Stimulated activated CD4-positive, alpha-beta T cell treated with anti-CD3 and anti-CD28 coated beads, Interleukin-15, amount 100 ng/mL, for 1 hour (primary cell): ENCODE data around the gene SATL1.
"Not testable (repeated sequence)": the region's sequence is repeated elsewhere in the genome, so short reads cannot be mapped to it uniquely, and the experiment has no call there.

Experiments
- DNase-seq, 2 donors: peaks; one replicate each; pipeline ENCODE4 v3.0.0-alpha.2; 2020; ENCODE audit warnings: low read depth in 1 of 2, low spot score in 1 of 2

Gene SATL1

DNA sequence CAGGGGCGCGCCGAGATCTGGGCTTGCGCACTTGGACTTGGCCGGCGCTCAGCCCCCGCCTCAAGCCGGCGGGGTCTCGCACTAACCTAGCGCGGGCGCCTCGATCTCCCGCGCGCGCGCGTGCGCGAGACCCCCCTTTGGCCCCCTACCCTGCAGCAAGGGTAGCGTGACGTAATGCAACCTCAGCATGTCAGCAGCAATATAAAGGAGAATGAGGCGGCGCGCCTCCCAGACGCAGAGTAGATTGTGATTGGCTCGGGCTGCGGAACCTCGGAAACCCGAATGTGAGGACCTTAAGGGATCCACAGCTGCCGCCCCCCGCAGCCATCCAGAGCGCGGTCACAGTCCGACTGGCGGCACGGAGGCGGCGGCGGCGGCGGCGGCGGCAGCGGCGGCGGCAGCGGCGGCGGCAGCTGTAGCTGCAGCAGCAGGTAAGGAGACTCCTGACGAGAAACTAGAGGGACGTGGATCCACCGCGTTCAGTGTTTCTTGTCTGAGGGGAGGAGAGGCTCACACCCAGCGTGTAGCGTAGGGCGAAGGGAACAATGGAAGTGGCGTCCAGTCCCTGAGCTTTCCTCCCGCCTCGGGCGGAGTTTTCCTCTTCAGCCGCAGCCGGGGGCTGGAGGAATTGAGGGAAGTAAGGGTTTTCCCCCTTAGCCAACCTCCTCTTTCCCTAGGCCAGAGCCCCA lies at the start of gene SATL1, which contains the start of gene ZNF711:
Gene SATL1 (minus strand): TSS at position 19 of the 689 bp plus-strand sequence. CDS start 134,811 bp downstream, outside the sequence.
Gene ZNF711 (plus strand): TSS at position 231 of the 689 bp plus-strand sequence. CDS start 3,582 bp downstream, outside the sequence.
- DNase-seq = no peak

- no peak for DNase-seq
Measured at GRCh38 chrX:85288992-85289723, 45.6 kb upstream of the SATL1 start.

DNA sequence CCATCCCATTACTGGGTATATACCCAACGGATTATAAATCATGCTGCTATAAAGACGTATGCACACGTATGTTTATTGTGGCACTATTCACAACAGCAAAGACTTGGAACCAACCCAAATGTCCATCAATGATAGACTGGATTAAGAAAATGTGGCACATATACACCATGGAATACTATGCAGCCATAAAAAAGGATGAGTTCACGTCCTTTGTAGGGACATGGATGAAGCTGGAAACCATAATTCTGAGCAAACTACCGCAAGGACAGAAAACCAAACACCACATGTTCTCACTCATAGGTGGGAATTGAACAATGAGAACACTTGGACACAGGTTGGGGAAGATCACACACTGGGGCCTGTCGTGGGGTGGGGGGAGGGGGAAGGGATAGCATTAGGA lies 41.7 kb upstream of the SATL1 start:
- DNase-seq = not testable (repeated sequence)

- DNase-seq = no peak
Measured at GRCh38 chrX:85244450-85245211, 1.1 kb upstream of the SATL1 start.

DNA sequence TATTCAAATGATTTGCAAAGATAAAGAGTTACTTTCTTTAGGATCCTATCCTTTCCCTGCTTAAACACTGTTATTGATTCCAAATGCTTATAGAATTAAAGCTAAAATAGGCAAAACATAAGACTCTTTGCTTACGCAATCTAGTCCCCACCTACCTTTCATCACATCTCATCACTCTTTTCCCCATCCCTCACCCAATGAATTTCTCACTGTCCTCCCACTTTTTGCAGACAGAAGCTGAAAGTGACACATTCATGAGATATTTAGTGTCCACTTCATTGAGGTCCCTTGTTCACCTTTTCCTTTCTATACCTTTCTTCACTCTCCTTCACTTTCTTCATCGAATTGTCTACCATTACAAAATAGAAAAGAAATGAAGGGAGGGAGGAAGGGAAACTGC lies 424 bp downstream of the SATL1 start:
- DNase-seq = no peak

- DNase-seq = no peak
Measured at GRCh38 chrX:85223359-85223758, 20.2 kb downstream of the SATL1 start.

- DNase-seq = no peak
Measured at GRCh38 chrX:85221361-85221760, 22.2 kb downstream of the SATL1 start.

- DNase-seq = no peak
Measured at GRCh38 chrX:85215946-85216345, 27.6 kb downstream of the SATL1 start.

GRCh38 chrX:85213792-85214530 lies 29.6 kb downstream of the SATL1 start:
- no peak for DNase-seq

DNA sequence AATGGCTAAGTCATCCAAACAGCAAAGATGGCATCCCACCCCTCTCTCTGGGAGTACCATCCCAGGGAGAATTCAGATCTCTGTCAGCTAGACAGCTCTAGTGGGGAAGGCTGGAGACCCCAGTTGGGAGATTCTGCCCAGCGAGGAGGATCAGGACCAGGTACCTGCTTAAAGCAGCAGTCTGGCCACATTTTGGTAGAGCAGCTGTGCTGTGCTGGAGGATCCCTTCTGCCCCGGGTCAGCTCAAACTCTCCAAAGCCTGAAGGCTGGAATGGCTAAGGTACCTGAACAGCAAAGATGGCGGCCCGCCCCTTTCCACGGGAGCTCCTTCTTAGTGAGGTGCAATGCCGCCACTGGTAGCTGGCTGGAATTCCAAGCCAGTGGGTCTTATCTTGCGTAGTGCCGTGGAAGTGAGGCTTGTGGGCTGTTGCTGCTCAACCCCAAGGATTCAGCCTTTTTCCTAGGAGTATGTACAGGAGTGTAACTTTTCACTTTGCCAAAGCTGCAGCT lies 40.1 kb downstream of the SATL1 start:
- DNase-seq = no peak

DNA sequence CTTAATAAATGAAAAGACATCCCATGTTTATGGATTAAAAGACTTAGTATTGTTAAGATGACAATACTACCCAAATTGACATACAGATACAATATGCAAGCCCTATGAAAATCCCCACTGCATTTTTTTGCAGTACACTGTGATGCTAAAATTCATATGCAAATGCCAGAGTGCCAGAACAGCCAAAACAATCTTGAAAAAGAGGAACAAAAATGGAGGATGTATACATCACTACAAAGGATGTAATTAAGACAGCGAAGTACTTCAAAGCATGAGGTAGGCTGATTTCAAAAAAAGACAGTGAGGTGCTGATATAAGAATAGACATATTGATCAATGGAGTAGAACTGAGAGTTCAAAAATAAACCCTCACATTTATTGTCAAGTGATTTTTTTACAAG lies 47.3 kb downstream of the SATL1 start:
- no peak for DNase-seq

GRCh38 chrX:85159644-85160043 lies 83.9 kb downstream of the SATL1 start:
- no peak for DNase-seq

DNA sequence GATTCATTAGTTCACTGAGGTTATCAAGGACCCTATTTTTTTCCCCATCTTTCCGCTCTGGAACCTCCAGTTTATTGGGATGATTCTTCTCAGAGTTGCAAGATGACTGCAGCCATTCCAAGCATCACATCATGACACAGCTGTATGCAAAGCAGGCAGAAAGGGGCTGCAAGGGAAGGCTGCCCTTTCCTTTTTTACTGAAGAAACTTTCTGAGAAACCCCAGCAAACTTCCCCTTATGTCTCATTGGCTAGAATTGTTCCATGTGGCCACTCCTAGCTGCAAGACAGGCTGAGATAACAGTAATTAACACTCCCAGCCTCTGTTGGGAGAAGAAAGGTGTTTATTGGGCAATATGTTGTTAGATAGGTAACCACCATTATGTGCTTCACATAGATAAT lies 102.6 kb downstream of the SATL1 start:
- no peak for DNase-seq

DNA sequence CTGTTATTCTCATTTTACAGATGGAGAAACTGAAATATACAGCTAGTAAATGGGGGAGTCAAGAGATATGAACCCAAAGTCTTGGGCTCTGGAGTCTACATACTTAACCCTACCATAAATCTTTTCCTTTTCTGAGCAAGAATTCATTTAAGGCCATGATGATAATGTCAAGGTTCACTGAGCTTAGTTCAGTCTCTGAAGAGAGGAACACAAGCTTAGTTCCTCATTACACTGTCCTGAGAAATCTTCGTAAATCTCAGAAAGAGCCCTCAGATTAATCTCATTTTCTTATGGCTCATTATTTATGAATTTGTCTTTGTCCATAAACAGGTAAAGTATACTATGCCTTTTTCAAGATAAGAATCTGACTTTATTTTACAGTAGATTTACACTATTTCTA lies 104.2 kb downstream of the SATL1 start:
- DNase-seq = no peak

DNA sequence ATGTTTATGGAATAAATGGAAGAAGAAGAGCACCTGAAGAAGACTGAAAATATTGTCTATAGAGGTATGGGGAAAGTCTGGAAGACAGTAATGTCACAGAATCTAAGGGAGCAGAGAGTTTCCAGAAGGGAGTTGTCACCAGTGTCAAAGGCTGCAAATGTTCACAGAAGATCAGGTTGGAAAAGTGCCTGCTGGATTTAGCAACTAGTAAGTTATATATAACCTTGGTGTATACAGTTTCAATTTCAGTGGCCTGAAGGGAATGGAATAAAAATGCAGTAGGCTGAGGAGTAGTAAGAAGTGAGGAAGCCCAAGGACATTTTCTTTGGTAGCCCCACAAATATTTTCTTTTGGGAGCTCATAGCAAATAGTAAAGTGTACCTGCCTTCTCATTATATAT lies 107.2 kb downstream of the SATL1 start:
- no peak for DNase-seq

GRCh38 chrX:85115252-85115651 lies 128.3 kb downstream of the SATL1 start:
- DNase-seq = no peak

GRCh38 chrX:85114776-85115175 lies 128.8 kb downstream of the SATL1 start:
- DNase-seq = no peak

- no peak for DNase-seq
Measured at GRCh38 chrX:85114171-85114570, 129.4 kb downstream of the SATL1 start.

DNA sequence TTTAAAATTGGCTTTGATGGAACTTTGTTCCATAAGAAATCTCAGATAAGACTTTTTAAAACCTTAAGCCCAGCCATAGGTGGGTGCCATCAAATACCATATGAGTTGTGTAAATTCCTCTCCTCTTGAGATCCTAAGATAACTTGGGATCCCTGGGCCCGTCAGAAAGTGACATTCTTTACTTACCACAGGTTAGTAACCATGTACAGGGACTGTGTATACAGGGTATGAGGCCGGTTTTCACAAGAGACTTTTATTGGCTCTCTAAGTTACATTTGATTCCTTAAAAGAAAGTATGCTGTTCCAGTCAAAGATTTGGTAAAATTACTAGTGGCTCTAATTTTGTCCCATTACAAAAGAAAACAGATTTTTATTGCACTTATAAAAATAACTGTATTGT lies 129.8 kb downstream of the SATL1 start:
- DNase-seq = no peak

- DNase-seq = no peak
Measured at GRCh38 chrX:85112293-85112692, 131.3 kb downstream of the SATL1 start.

DNA sequence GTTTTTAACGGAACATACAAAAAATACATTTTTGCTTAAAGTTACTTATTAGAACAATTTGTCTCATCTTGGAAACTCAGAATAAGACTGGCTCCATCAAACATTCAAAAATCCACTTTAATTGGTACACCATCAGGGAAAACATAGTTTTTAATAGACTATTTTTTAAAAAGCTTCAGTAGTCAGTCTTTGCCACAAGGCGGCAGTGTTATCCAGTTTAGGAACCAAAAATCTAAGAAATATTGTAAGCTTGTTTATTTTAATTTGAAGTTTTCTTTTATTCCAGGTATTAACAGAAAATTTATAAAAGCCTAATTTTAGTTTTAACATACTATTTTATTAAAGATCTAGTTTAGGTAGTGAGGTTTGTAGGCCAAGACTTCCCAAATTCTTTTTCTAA lies 132.2 kb downstream of the SATL1 start:
- no peak for DNase-seq
